ENCODE data around the gene DENR. TPM values are rescaled to one million over a fixed set of nuclear protein-coding genes. Genes with fewer than 3 reads are reported as not detected.

DENR gene
- polyA plus RNA-seq, 3 donors: 77.7 to 101 (median 91.2) TPM

DNA sequence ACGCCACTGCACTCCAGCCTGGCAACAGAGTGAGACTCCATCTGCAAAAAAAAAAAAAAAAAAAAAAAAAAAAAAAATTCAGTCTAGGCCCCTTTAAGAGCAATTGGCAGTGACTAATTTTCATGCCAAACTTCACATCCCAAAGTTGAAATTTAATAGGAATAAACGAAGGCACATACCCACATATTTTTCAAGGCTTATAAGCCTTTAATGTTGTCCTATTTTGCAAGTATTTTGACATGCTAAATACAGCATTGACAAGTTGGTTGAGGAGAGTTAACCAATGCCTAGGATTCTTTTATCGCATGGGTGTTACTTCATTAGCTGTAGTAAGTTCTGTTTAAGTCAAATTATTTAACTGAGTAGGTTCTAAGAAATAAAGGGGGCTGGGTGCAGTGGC, 59.2 kb downstream of the DENR start:
- DNase-seq: no peak

DNA sequence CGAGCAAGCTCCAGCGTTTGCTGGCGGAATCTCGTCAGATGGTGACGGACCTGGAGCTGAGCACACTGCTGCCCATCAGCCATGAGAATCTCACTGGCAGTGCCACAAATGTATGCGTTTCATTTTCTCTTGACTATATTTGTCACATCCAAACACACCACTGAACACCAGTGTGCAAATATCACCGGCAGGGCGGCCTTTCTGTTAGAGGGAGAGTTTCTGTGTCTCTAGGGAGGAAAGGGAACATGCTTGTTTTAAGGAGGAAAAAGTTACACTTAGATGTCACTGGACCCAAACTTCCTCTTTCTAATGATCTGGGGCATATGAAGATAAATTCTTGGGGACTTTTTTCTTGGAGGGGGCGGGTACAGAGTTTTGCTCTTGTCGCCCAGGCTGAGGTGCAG, 60.7 kb downstream of the DENR start:
- no peak for DNase-seq

DNA sequence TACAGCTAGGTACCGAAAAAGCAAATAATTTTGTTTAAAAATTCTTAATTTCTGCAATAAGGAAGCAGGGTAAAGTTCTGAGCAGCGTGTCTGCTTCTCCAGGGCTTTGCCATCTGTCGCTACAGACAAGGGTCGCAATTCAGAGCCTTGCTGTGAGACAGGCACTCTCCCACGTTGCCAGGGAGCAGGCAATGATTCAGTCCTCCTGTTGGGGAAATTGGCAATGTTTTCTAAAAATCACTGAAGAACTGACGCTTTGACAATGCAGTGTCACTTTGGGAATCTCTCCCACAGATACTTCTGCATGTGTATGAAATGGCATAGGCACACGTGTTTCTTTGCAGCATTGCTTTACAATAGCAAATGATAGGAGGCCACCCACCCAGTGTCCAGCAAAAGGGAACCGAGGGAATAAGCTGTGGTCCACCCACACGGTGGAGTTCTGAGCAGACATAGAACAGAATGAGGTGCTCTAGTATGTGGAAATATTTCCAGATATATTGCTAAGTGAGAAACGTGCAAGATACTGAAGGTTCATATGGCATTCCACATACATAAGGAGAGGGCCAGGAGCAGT, 66.7 kb downstream of the DENR start:
- no peak for DNase-seq

DNA sequence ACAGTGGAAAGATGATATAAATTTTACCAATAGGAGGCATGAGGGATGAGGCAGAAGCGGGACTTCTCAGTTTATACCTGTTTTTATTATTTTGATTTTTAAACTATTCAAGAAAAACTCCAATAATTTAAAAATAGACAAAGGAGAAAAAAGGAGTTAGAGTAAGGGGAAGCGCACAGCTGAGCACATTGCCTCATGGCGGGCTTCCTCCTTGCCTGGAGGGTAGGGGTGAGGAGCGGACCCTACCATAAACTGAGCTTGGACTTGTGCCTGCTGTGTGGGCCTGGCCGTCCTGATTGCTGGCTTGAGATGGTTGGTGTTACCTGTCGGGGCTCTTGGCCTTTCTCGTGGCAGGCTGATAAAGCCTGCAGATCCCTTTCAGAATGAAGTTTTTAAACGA, 67.5 kb downstream of the DENR start:
- DNase-seq: no peak

Other genes with a start within 250 kb of the DENR start
- gene RSRC2, start 225.9 kb upstream of the DENR start, polyA plus RNA-seq (ENCODE audit: insufficient read length in 3 of 3): 100 to 1,000 TPM; 193 to 238 (median 196) TPM
- 10 to 100 TPM; 31.8 to 58.3 (median 55.1) TPM for gene KNTC1, start 225.6 kb upstream of the DENR start, polyA plus RNA-seq (ENCODE audit: insufficient read length in 3 of 3)
- under 1 TPM; 0.40 to 0.70 (median 0.51) TPM for gene HCAR2, start 49.5 kb upstream of the DENR start, polyA plus RNA-seq (ENCODE audit: insufficient read length in 3 of 3)
- gene HCAR3, start 36.0 kb upstream of the DENR start, polyA plus RNA-seq (ENCODE audit: insufficient read length in 3 of 3): under 1 TPM; 0.10 to 0.40 (median 0.26) TPM
- gene HCAR1, start 22.0 kb upstream of the DENR start, polyA plus RNA-seq (ENCODE audit: insufficient read length in 3 of 3): 1 to 10 TPM; 2.5 to 3.3 (median 2.6) TPM
- under 1 TPM; 0.36 to 0.68 (median 0.53) TPM for gene CCDC62, start 21.7 kb downstream of the DENR start, polyA plus RNA-seq (ENCODE audit: insufficient read length in 3 of 3)
- gene HIP1R, start 82.6 kb downstream of the DENR start, polyA plus RNA-seq (ENCODE audit: insufficient read length in 3 of 3): 10 to 100 TPM; 78.9 to 97.8 (median 96.6) TPM
- 10 to 100 TPM; 23.8 to 30.0 (median 26.4) TPM for gene VPS37B, start 143.3 kb downstream of the DENR start, polyA plus RNA-seq (ENCODE audit: insufficient read length in 3 of 3)
- 10 to 100 TPM in 1 of 3 donors, 1 to 10 TPM in 2; 7.0 to 10.1 (median 9.0) TPM for gene ABCB9, start 213.6 kb downstream of the DENR start, polyA plus RNA-seq (ENCODE audit: insufficient read length in 3 of 3)
- 10 to 100 TPM; 17.6 to 21.2 (median 19.4) TPM for gene OGFOD2, start 222.4 kb downstream of the DENR start, polyA plus RNA-seq (ENCODE audit: insufficient read length in 3 of 3)
- 100 to 1,000 TPM; 184 to 231 (median 209) TPM for gene ARL6IP4, start 227.9 kb downstream of the DENR start, polyA plus RNA-seq (ENCODE audit: insufficient read length in 3 of 3)

All from renal pelvis (tissue), 4 donors.